SK-N-MC (cell line): ENCODE results near the gene FXN.

ENCODE experiments used
- DNase-seq: peaks from one replicate; pipeline ENCODE4 v3.0.0-alpha.2; 2011; ENCODE audit warnings: low read depth, low spot score
- H3K27ac ChIP-seq: fragments of 200-600 bp; sonication (generic); 2 replicates; pipeline ENCODE4 v1.5.1; 2016; ENCODE audit warnings: mixed run types
- H3K36me3 ChIP-seq: fragments of 200-600 bp; sonication (generic); 2 replicates; pipeline ENCODE4 v1.6.1; 2017; ENCODE audit warnings: antibody characterized with exemption, low read length, mixed read lengths; ENCODE audit not compliant: insufficient read depth
- H3K4me3 ChIP-seq: fragments of 200-600 bp; sonication (generic); 2 replicates; pipeline ENCODE4 v1.5.1; 2016
- H3K9ac ChIP-seq: fragments of 200-600 bp; sonication (generic); 2 replicates; pipeline ENCODE4 v1.8.0; 2017; ENCODE audit warnings: mixed run types, mixed read lengths; ENCODE audit not compliant: insufficient read length
- H3K9me3 ChIP-seq: fragments of 200-600 bp; sonication (generic); 2 replicates; pipeline ENCODE4 v1.6.1; 2017; ENCODE audit warnings: low read depth, mild to moderate bottlenecking, antibody characterized with exemption, low read length, moderate library complexity, mixed read lengths
- EZH2 ChIP-seq: fragments of 200-600 bp; sonication (generic); IDR thresholded peaks from one replicate; pipeline ENCODE4 v1.6.1; 2017; ENCODE audit warnings: antibody characterized with exemption
- FOXP2 ChIP-seq: optimal IDR thresholded peaks from 2 replicates; pipeline ENCODE3; 2011; ENCODE audit warnings: mild to moderate bottlenecking, moderate library complexity; ENCODE audit not compliant: insufficient read depth; ENCODE audit errors: extremely low read length, control extremely low read depth
- POLR2AphosphoS5 ChIP-seq: IDR thresholded peaks from 2 replicates; pipeline ENCODE4 v1.6.1; 2012; ENCODE audit warnings: mild to moderate bottlenecking, low read depth, low read length, borderline replicate concordance

The FXN gene

GRCh38 chr9:69016191-69017096, 19.1 kb upstream of the FXN start:
- no peak for DNase-seq
- H3K9ac ChIP-seq, result no peak overlapping the region
- H3K27ac ChIP-seq, result no peak overlapping the region
- no peaks in the 10 kb centered on the region for H3K9me3 ChIP-seq
- H3K36me3 ChIP-seq, result no peaks in the 10 kb centered on the region
- no peak overlapping the region for H3K4me3 ChIP-seq
- TF ChIP-seq EZH2 (no peak), POLR2AphosphoS5 (no peak), FOXP2 (no peak)

GRCh38 chr9:69018737-69019136, 16.8 kb upstream of the FXN start:
- H3K9ac ChIP-seq, result no peak overlapping the region
- H3K4me3 ChIP-seq, result no peak overlapping the region
- H3K27ac ChIP-seq, result no peak overlapping the region
- TF ChIP-seq FOXP2, result no peak
- TF ChIP-seq POLR2AphosphoS5, result no peak
- TF ChIP-seq EZH2, result no peak
- H3K36me3 ChIP-seq, result no peaks in the 10 kb centered on the region
- DNase-seq, result no peak
- H3K9me3 ChIP-seq, result no peaks in the 10 kb centered on the region

GRCh38 chr9:69019808-69020207, 15.7 kb upstream of the FXN start:
- Histone ChIP-seq H3K36me3 (no peaks in the 10 kb centered on the region), H3K4me3 (no peak overlapping the region), H3K27ac (no peak overlapping the region), H3K9me3 (no peaks in the 10 kb centered on the region), H3K9ac (no peak overlapping the region)
- no peak for DNase-seq
- TF ChIP-seq EZH2 (no peak), FOXP2 (no peak), POLR2AphosphoS5 (no peak)

DNA sequence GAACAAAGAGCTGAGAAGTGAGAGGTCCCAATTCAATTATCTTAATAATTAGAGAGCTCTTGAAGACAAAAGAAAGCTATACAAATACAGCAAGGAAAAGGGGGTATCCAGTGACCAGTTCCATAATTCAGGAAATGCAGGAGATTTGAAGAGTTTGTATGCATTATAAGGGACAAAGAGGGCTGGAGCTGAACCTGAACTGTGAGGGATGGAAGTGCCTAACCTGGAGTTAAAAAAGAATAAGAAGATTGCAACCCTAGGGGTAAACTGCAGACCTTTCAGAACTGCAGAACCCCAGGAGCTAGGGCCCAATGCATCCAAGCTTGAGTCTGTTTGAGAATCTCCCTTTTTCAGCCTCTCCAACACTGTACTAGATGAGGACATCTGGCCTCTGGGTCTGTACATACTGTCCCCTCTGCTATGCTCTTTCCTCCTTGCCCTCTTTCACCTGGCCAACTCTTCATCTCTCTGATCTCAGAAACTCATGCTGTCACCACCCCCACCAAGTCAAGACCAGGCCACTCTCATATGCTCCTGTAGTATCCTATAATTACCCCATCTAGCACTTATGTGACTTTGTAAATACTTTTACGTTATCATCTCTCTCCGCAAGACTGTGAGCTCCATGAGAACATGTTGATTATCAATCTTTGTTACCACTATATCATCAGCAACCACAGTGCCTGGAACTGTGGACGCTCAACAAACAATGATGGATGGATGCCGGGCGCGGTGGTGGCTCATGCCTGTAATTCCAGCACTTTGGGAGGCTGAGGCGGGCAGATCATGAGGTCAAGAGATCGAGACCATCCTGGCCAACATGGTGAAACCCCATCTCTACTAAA, 15.0 kb upstream of the FXN start:
- Histone ChIP-seq H3K36me3 (no peaks in the 10 kb centered on the region), H3K4me3 (no peak overlapping the region), H3K27ac (no peak overlapping the region), H3K9ac (no peak overlapping the region), H3K9me3 (no peaks in the 10 kb centered on the region)
- TF ChIP-seq POLR2AphosphoS5 (no peak), EZH2 (no peak), FOXP2 (no peak)
- DNase-seq, result no peak

DNA sequence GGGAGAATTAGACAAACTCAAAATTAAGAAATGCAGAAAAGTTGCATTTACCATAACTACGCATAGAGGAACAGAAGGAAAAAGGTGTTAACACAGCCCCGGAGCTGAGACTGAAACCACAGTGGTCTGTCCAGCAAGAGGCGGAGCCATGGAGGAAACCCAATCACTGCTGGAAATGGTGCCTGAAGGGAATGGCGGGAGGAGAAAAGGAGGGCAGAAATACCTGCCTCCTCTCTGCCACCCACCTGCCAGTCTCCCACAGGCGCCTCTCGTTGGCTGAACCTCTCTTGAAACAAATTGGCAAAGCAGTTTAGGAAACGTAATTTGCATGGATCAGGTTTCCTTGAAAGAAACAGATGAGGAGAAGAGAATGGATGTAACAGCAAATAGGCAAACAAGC, 11.9 kb upstream of the FXN start:
- TF ChIP-seq EZH2 (no peak), POLR2AphosphoS5 (no peak), FOXP2 (no peak)
- no peaks in the 10 kb centered on the region for H3K36me3 ChIP-seq
- H3K4me3 ChIP-seq, result no peak overlapping the region
- no peak overlapping the region for H3K27ac ChIP-seq
- no peak for DNase-seq
- H3K9ac ChIP-seq, result no peak overlapping the region
- no peaks in the 10 kb centered on the region for H3K9me3 ChIP-seq

DNA sequence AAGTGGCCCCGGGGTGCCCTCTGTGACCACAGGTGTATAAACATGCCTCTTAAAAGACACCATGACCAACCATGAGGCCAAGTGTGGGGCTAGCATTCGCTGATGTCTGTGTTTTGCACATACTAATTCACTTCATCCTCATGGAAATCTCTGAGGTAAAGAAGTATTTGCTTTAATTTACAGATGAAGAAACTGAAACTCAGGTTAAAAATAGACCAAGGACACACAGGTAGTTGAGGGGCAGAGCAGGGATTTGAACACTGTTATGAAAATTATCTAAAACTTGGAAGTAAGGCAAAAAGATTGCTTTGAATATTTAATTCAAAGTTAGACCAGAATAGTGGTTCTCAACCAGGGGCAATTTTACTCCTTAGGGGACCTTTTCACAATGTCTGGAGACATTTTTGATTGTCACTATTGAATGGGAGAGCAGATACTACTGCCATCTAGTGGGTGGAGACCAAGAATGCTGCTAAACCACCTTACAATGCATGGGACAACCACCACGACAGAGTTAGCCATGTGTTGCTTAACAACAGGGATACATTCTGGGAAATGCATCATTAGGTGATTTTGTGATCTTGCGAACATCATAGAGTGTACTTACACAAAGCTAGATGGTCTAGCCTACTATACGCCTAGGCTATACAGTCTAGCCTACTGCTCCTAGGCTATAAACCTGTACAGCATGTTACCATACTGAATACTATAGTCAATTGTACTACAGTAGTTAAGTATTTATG, 8.0 kb upstream of the FXN start:
- Histone ChIP-seq H3K9ac (no peak overlapping the region), H3K27ac (no peak overlapping the region)

DNA sequence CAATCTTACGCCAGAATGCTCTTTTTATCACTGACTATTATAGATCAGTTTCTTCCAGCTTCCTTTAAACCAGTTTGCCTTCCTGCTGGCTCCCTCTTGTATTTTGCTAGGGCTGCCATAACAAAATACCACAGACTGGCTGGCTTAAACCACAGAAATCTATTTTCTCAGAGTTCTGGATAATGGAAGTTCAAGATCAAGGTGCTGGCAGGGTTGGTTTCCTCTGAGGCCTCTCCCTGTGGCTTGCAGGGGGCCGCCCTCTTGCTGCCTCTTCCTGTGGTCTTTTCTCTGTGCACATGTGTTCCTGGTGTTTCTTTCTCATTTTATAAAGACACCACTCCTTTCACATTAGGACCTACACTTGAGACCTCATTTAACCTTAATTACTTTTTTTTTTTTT, 6.8 kb upstream of the FXN start:
- Histone ChIP-seq H3K27ac (no peak overlapping the region), H3K9ac (no peak overlapping the region), H3K4me3 (no peak overlapping the region), H3K9me3 (no peaks in the 10 kb centered on the region), H3K36me3 (no peaks in the 10 kb centered on the region)
- no peak for DNase-seq
- TF ChIP-seq POLR2AphosphoS5 (no peak), FOXP2 (no peak), EZH2 (no peak)

More for the DNA sequence above, 8.0 kb upstream of the FXN start:
- H3K9me3 ChIP-seq, result no peaks in the 10 kb centered on the region
- no peak for TF ChIP-seq EZH2
- no peak for TF ChIP-seq POLR2AphosphoS5
- TF ChIP-seq FOXP2, result no peak
- DNase-seq, result no peak
- no peaks in the 10 kb centered on the region for H3K36me3 ChIP-seq
- no peak overlapping the region for H3K4me3 ChIP-seq

DNA sequence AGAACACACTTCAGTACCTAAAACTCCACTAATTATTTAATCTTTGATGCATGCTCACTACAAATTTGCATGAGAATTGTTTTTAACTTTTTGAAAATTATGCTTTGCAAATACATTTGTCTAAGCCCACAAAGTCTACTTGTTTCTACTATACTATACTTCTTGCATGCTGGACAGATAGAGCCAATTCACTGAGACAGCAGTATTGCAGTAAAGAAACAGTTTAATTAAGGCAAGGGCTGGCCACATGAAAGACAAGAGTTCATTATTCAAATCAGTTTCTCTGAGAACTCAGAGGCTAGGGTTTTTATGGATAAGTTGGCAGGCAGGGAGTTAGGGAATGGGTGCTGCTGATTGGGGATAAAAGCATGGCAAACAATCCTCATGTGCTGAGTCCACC, 6.0 kb upstream of the FXN start:
- DNase-seq, result no peak
- Histone ChIP-seq H3K27ac (no peak overlapping the region), H3K36me3 (no peaks in the 10 kb centered on the region), H3K4me3 (no peak overlapping the region), H3K9me3 (no peaks in the 10 kb centered on the region), H3K9ac (no peak overlapping the region)
- TF ChIP-seq EZH2, result no peak
- no peak for TF ChIP-seq FOXP2
- no peak for TF ChIP-seq POLR2AphosphoS5
